ENCODE data around the gene NPW. TPM values are rescaled to one million over a fixed set of nuclear protein-coding genes. Genes with fewer than 3 reads are reported as not detected.
A peak's percentile ranks its signal among the peaks of the same experiment; 100 is the strongest.

NPW gene
- total and polyA plus RNA-seq, 12 donors = 0.39 to 0.54 TPM; not detected in 10

DNA sequence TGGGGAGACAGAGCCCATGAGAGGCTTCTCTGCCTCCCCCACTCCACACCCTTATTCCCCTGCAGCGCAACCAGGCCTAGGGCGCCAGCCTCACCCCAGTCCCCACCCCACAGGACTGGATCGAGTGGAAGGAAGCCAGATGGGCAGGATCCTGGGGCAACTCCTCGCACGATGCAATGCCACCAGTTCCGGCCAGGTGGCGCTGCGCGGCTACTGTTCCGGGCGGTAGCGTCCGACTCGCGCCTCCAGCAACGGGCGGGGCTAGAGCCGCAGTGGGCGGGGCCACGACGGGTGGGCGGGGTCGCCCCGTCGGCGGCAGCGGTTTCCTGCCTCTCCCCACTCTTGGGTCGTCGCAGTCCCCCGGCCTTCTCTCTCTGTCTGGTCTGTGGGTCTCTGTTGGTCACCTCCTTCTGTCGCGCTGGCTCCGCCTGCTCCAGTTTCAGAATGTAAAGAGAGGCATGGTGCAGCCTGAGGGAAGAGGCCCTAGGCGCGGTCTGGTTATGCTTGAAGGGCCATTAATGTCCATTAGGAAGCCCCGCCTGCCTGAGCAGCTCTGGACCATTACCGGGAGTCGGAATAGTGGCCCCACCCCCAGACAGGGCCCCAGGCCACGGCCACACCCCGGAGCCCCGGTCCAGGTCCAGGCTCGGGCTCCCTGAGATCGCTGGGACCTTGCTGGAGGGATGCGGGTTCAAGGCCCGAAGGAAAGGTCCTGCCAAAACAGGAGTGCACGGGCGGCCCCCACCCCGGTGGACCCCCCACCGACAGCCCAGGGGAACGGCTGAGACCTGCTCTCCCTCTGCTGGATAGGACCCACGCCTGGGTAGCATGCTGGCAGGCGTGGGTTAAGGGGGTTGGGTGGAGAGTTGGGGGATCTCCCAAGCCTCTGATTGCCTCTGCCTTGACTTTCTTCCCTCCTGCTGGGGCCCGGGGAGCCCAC lies 3.8 kb downstream of the NPW start:
- H3K27me3 ChIP-seq = peaks cover 16 to 68% (median 35%) of the 10 kb centered on the region in 7 donors
- TF ChIP-seq, protein P1, sequence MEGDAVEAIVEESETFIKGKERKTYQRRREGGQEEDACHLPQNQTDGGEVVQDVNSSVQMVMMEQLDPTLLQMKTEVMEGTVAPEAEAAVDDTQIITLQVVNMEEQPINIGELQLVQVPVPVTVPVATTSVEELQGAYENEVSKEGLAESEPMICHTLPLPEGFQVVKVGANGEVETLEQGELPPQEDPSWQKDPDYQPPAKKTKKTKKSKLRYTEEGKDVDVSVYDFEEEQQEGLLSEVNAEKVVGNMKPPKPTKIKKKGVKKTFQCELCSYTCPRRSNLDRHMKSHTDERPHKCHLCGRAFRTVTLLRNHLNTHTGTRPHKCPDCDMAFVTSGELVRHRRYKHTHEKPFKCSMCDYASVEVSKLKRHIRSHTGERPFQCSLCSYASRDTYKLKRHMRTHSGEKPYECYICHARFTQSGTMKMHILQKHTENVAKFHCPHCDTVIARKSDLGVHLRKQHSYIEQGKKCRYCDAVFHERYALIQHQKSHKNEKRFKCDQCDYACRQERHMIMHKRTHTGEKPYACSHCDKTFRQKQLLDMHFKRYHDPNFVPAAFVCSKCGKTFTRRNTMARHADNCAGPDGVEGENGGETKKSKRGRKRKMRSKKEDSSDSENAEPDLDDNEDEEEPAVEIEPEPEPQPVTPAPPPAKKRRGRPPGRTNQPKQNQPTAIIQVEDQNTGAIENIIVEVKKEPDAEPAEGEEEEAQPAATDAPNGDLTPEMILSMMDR (IDR thresholded peaks at IDR 0.05) = peak; percentile 86 to 99 (median 97)
- peaks cover 25 to 66% (median 53%) of the 10 kb centered on the region in 9 donors for H3K4me1 ChIP-seq
- peak overlapping the region; percentile 72 to 98 (median 84) for H3K27ac ChIP-seq
- H3K36me3 ChIP-seq = no peaks in the 10 kb centered on the region
- DNase-seq (peak; percentile 94 to 97), ATAC-seq (peak; percentile 86 to 94 (median 91))
- H3K4me3 ChIP-seq = peak overlapping the region in 9 of 10 donors; percentile 18 to 50 (median 43)
- intact Hi-C loops (cut with DNase I) = loop anchor here in 9 of 10 donors (1.0 to 10.0 kb wide), 11 partner anchors 23 to 231 kb away; partner anchors contain the start of genes NTHL1 (in 2 of the 9), TSC2 (in 2 of the 9) and ECI1 (in 1 of the 9)
- H3K9me3 ChIP-seq = no peaks in the 10 kb centered on the region
- 13 to 14% methylated on average over 53 of the region's 53 CpGs for WGBS, 2 donors

DNA sequence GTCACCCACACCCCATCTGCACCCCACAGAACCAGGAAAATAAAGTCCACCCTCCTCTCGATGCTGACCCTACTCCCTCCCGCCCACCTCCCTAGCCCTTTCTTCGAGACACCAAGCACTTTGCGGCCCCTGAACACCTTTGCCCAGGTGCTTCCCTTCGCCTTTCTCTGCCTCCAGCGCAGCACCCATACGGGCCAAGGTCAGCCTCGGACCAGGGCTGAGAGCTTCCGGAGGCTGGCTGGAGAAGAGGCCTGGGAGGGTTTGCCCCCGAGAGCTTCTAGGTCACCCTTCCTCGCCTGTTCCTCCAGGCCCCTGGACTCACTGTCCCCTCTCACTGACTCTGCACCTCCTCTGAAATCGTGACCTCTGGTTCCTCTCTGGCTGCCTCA lies 4.4 kb downstream of the NPW start:
- DNase-seq = peak in 1 of 2 donors; percentile 18
- Histone ChIP-seq H3K4me1 (peaks cover 25 to 73% (median 60%) of the 10 kb centered on the region in 9 donors), H3K27ac (peak overlapping the region; percentile 72 to 98 (median 84)), H3K4me3 (peak overlapping the region in 9 of 10 donors; percentile 18 to 50 (median 43)), H3K36me3 (no peaks in the 10 kb centered on the region), H3K27me3 (peaks cover 15 to 66% (median 29%) of the 10 kb centered on the region in 7 donors), H3K9me3 (no peaks in the 10 kb centered on the region)
- 68 to 83% methylated on average over 12 of the region's 12 CpGs for WGBS, 2 donors
- ATAC-seq = no peak
- intact Hi-C loops (cut with DNase I) = loop anchor here in 5 of 10 donors (5.0 to 10.0 kb wide), 5 partner anchors 33 to 231 kb away; partner anchors contain the start of gene ECI1 (in 1 of the 5)
- TF ChIP-seq, protein P1 (IDR thresholded peaks at IDR 0.05) = no peak

GRCh38 chr16:2025251-2025650 lies 5.7 kb downstream of the NPW start:
- ATAC-seq = no peak
- intact Hi-C loops (cut with DNase I) = loop anchor here in 1 of 10 donors (10.0 kb wide), 2 partner anchors 60 to 230 kb away; partner anchors contain the start of gene ECI1
- peaks cover 22 to 79% (median 60%) of the 10 kb centered on the region in 9 donors for H3K4me1 ChIP-seq
- peak overlapping the region in 4 of 10 donors; percentile 78 to 94 (median 85) for H3K4me3 ChIP-seq
- TF ChIP-seq, protein P1 (IDR thresholded peaks at IDR 0.05) = no peak
- H3K36me3 ChIP-seq = peaks cover 0 to 11% (median 0%) of the 10 kb centered on the region in 9 donors
- no peak for DNase-seq
- H3K27me3 ChIP-seq = peaks cover 3 to 54% (median 16%) of the 10 kb centered on the region in 7 donors
- peak overlapping the region in 7 of 10 donors; percentile 35 to 98 (median 89) for H3K27ac ChIP-seq
- H3K9me3 ChIP-seq = no peaks in the 10 kb centered on the region
- WGBS, 2 donors = 91 to 93% methylated on average over 14 of the region's 14 CpGs

DNA sequence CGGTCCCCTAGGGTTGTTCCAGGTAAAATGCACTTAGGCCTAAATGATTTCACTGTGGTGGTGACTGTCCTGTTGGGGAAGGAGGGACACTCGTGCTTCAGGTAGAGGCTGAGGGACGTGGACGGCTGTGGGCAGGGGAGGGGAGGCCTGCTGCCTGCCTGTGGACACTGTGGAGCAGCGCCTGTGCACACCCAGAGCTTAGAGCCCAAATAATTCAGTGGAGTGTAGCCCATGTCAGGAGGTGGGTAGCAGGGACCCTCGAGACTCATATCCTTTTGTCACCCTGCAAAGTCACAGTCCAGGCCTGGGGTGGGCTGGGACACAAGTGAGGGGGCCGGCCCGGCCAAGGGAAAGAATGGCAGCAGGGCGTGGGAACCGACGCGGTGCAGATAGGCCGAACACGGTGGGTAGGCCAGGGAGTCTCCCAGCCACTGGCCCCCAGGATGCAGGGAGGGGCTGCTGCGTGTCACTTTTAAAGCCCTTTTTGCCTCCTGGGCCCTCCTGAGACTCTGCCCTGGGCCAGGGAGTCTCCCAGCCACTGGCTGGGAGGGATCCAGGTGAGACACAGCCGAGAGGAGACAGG lies 6.4 kb downstream of the NPW start:
- intact Hi-C loops (cut with DNase I) = loop anchor here in 1 of 10 donors (10.0 kb wide), 2 partner anchors 59 to 229 kb away; partner anchors contain the start of gene ECI1
- peaks cover 17 to 78% (median 54%) of the 10 kb centered on the region in 9 donors for H3K4me1 ChIP-seq
- no peaks in the 10 kb centered on the region for H3K9me3 ChIP-seq
- ATAC-seq (no peak), DNase-seq (peak in 1 of 2 donors; percentile 14)
- peak overlapping the region; percentile 74 to 98 (median 90) for H3K27ac ChIP-seq
- peak overlapping the region in 9 of 10 donors; percentile 51 to 94 (median 85) for H3K4me3 ChIP-seq
- WGBS, 2 donors = 66 to 67% methylated on average over 15 to 16 of the region's 16 CpGs
- H3K36me3 ChIP-seq = peaks cover 0 to 18% (median 0%) of the 10 kb centered on the region in 9 donors
- TF ChIP-seq, protein P1 (IDR thresholded peaks at IDR 0.05) = no peak
- H3K27me3 ChIP-seq = peaks cover 0 to 47% (median 9%) of the 10 kb centered on the region in 7 donors
